Transverse colon (tissue), 4 donors: ENCODE data around the gene KRTAP4-9. TPM values are rescaled to one million over a fixed set of nuclear protein-coding genes. Genes with fewer than 3 reads are reported as not detected.
"Not testable (repeated sequence)": the region's sequence is repeated elsewhere in the genome, so short reads cannot be mapped to it uniquely, and the experiment has no call there.

ENCODE experiments used
- DNase-seq: peaks from one replicate; pipeline ENCODE4 v3.0.0-alpha.2; 2019
- H3K27ac ChIP-seq, 4 donors: fragments of 200-600 bp; sonication (generic); 2 replicates each; pipeline ENCODE4 v1.5.1; 2016 to 2018; ENCODE audit warnings: inconsistent platforms in 4 of 4
- H3K27me3 ChIP-seq: fragments of 200-600 bp; sonication (generic); 2 replicates; pipeline ENCODE4 v1.5.1; 2017; ENCODE audit warnings: inconsistent platforms
- H3K36me3 ChIP-seq, 4 donors: fragments of 200-600 bp; sonication (generic); 2 replicates each; pipeline ENCODE4 v1.5.1; 2017 to 2019; ENCODE audit warnings: inconsistent platforms in 4 of 4
- H3K4me1 ChIP-seq, 4 donors: fragments of 200-600 bp; sonication (generic); 2 replicates each; pipeline ENCODE4 v1.5.1; 2017 to 2020; ENCODE audit warnings: inconsistent platforms in 4 of 4
- H3K4me3 ChIP-seq, 4 donors: fragments of 200-600 bp; sonication (generic); 1 replicate in 1 of 4; 2 replicates in 3 of 4; pipeline versions ENCODE4 v1.5.1 to v1.6.1; 2017 to 2019; ENCODE audit warnings: inconsistent platforms in 4 of 4
- H3K9me3 ChIP-seq, 2 donors: fragments of 200-600 bp; sonication (generic); 2 replicates each; pipeline ENCODE4 v1.5.1; 2017 to 2019; ENCODE audit warnings: inconsistent platforms in 2 of 2
- CTCF ChIP-seq, 5 experiments: fragments of 200-600 bp in 3 of 5; fragments of 450-650 bp in 2 of 5; sonication (generic) in 3 of 5; IDR thresholded peaks; 1 replicate in 2 of 5; 2 replicates in 3 of 5; pipeline ENCODE4 v1.5.1; 2016 to 2017; ENCODE audit warnings: antibody characterized with exemption in 5 of 5, inconsistent platforms in 3 of 5, mild to moderate bottlenecking in 2 of 5, moderate library complexity in 1 of 5
- EP300 ChIP-seq: sonication (generic); formaldehyde crosslinking; IDR thresholded peaks from one replicate; pipeline ENCODE4 v1.6.1; 2017; ENCODE audit warnings: antibody characterized with exemption, low read depth
- POLR2A ChIP-seq: fragments of 450-650 bp; IDR thresholded peaks from one replicate; pipeline ENCODE4 v1.6.1; 2016; ENCODE audit warnings: antibody characterized with exemption, mild to moderate bottlenecking, moderate library complexity
- POLR2AphosphoS5 ChIP-seq, 3 donors: sonication (generic); formaldehyde crosslinking; IDR thresholded peaks; one replicate each; pipeline ENCODE4 v1.6.1; 2016; ENCODE audit warnings: antibody characterized with exemption in 3 of 3
- WGBS, 2 donors: methylation state at CpG; one replicate each; pipeline ENCODE4 v1.1.5; 2018; ENCODE audit warnings: low coverage in 1 of 2; 5-methylcytosine and 5-hydroxymethylcytosine counted together
- in situ Hi-C, 4 donors: fragments of 200-750 bp; cut with MboI; loops; one replicate each; pipeline versions ENCODE4 v1.15.0 to v1.15.1; 2017; ENCODE audit warnings: low sequenced_read_pairs in 3 of 4, low pct_ligation_motif_present in 1 of 4, low pct_unique_long_range_greater_than_20kb in 1 of 4
- intact Hi-C: fragments of 100-400 bp; cut with DNase I; formaldehyde crosslinking; loops from one replicate; pipeline ENCODE4 v1.15.1; 2023; ENCODE audit warnings: low total_unique reads
- total RNA-seq, 4 donors: library from RNA; depleted of rRNA; stranded (reverse); fragments of >200 nt; gene quantifications; one replicate each; pipeline ENCODE4 v1.1.0, GENCODE V29; 2016

The KRTAP4-9 gene
- not detected for total RNA-seq

GRCh38 chr17:41105347-41105746 is at the start of gene KRTAP4-9:
KRTAP4-9 (plus strand) TSS chr17:41105389; CDS start chr17:41105389, 0 bp downstream.
- DNase-seq, H3K4me3 ChIP-seq, H3K4me1 ChIP-seq, in situ Hi-C loops, H3K27ac ChIP-seq, H3K27me3 ChIP-seq, intact Hi-C loops, H3K36me3 ChIP-seq, H3K9me3 ChIP-seq: not testable (repeated sequence)
- WGBS, 2 donors = 68% methylated on average over 7 of the region's 10 CpGs; no CpG with 5 or more reads in 1 of the 2 donors

GRCh38 chr17:41057547-41057946 is 47.6 kb upstream of the KRTAP4-9 start:
- TF ChIP-seq POLR2AphosphoS5 (IDR thresholded peaks at IDR 0.05) (no peak), POLR2A (no peak), EP300 (no peak), CTCF (IDR thresholded peaks at IDR 0.05) (no peak)
- intact Hi-C loops = no loop called here
- Histone ChIP-seq H3K36me3 (no peaks in the 10 kb centered on the region), H3K4me1 (no peaks in the 10 kb centered on the region), H3K27me3 (peaks cover 17% of the 10 kb centered on the region), H3K9me3 (no peaks in the 10 kb centered on the region), H3K27ac (no peak overlapping the region), H3K4me3 (no peak overlapping the region)
- in situ Hi-C loops = no loop called here
- 84 to 93% methylated on average over 1 of the region's 1 CpG for WGBS, 2 donors
- no peak for DNase-seq

- Histone ChIP-seq H3K4me1 (no peaks in the 10 kb centered on the region), H3K9me3 (no peaks in the 10 kb centered on the region), H3K27me3 (peaks cover 18% of the 10 kb centered on the region), H3K4me3 (no peak overlapping the region), H3K27ac (no peak overlapping the region), H3K36me3 (no peaks in the 10 kb centered on the region)
- intact Hi-C loops = no loop called here
- no peak for DNase-seq
- in situ Hi-C loops = no loop called here
- TF ChIP-seq EP300 = no peak
- TF ChIP-seq POLR2A = no peak
- TF ChIP-seq CTCF (IDR thresholded peaks at IDR 0.05) = no peak
- no peak for TF ChIP-seq POLR2AphosphoS5 (IDR thresholded peaks at IDR 0.05)
- WGBS, 2 donors = 79% methylated on average over 5 of the region's 5 CpGs; no CpG with 5 or more reads in 1 of the 2 donors
These were observed 46.4 kb upstream of the KRTAP4-9 start for GRCh38 chr17:41058741-41059140.

- H3K27ac ChIP-seq, H3K4me1 ChIP-seq, H3K4me3 ChIP-seq, in situ Hi-C loops, DNase-seq, H3K9me3 ChIP-seq, intact Hi-C loops, H3K36me3 ChIP-seq: not testable (repeated sequence)
- 20 to 65% methylated on average over 1 to 9 of the region's 31 CpGs for WGBS, 2 donors
- H3K27me3 ChIP-seq = peaks cover 18% of the 10 kb centered on the region
These were observed 45.7 kb upstream of the KRTAP4-9 start for GRCh38 chr17:41059276-41060051.

- peaks cover 23% of the 10 kb centered on the region for H3K27me3 ChIP-seq
- no peaks in the 10 kb centered on the region for H3K4me1 ChIP-seq
- no peak within 1 kb of the TSS for H3K27ac ChIP-seq
- 72 to 76% methylated on average over 4 to 6 of the region's 6 CpGs for WGBS, 2 donors
- TF ChIP-seq EP300 (no peak), POLR2AphosphoS5 (IDR thresholded peaks at IDR 0.05) (no peak), CTCF (IDR thresholded peaks at IDR 0.05) (no peak), POLR2A (no peak)
- intact Hi-C loops (no loop called here), in situ Hi-C loops (no loop called here)
- H3K36me3 ChIP-seq = no peaks in the 10 kb centered on the region
- DNase-seq = no peak
- H3K9me3 ChIP-seq = no peaks in the 10 kb centered on the region
- no peak within 1 kb of the TSS for H3K4me3 ChIP-seq
These were observed 45.1 kb upstream of the KRTAP4-9 start, which contains the start of gene KRTAP2-3 for GRCh38 chr17:41060052-41060604. KRTAP2-3 (minus strand) TSS chr17:41060114; CDS start chr17:41060050, 64 bp downstream.
